ENCODE measurements around the gene TMTC4. TPM values are rescaled to one million over a fixed set of nuclear protein-coding genes. Genes with fewer than 3 reads are reported as not detected.
"Not testable (repeated sequence)": the region's sequence is repeated elsewhere in the genome, so short reads cannot be mapped to it uniquely, and the experiment has no call there.

TMTC4 gene
- total and polyA plus RNA-seq, 5 donors, result 3.8 to 9.1 (median 7.2) TPM

- Histone ChIP-seq H3K9me3 (ENCODE audit: control insufficient read depth, low read length) (no peaks in the 10 kb centered on the region), H3K4me3 (ENCODE audit: low read length) (no peak overlapping the region), H3K27me3 (ENCODE audit: control insufficient read depth, insufficient read depth) (no peaks in the 10 kb centered on the region), H3K4me1 (ENCODE audit: control insufficient read depth, insufficient read depth, low read length) (no peaks in the 10 kb centered on the region), H3K27ac (ENCODE audit: low read length) (no peak overlapping the region)
- WGBS, result 84% methylated on average over 5 of the region's 5 CpGs
- intact Hi-C loops (cut with DNase I), result no loop called here
- DNase-seq (no peak), ATAC-seq (no peak)
Measured at GRCh38 chr13:100584896-100585295, 89.7 kb downstream of the TMTC4 start.

GRCh38 chr13:100581504-100581903, 93.1 kb downstream of the TMTC4 start:
- intact Hi-C loops (cut with DNase I), result no loop called here
- no peak overlapping the region for H3K4me3 ChIP-seq (ENCODE audit: low read length)
- H3K27ac ChIP-seq (ENCODE audit: low read length), result no peak overlapping the region
- WGBS, result 98% methylated on average over 2 of the region's 2 CpGs
- no peak for ATAC-seq
- DNase-seq, result no peak
- no peaks in the 10 kb centered on the region for H3K9me3 ChIP-seq (ENCODE audit: control insufficient read depth, low read length)
- H3K27me3 ChIP-seq (ENCODE audit: control insufficient read depth, insufficient read depth), result no peaks in the 10 kb centered on the region
- H3K4me1 ChIP-seq (ENCODE audit: control insufficient read depth, insufficient read depth, low read length), result no peaks in the 10 kb centered on the region

GRCh38 chr13:100581030-100581429, 93.6 kb downstream of the TMTC4 start:
- H3K27me3 ChIP-seq (ENCODE audit: control insufficient read depth, insufficient read depth), result no peaks in the 10 kb centered on the region
- WGBS, result 96% methylated on average over 4 of the region's 4 CpGs
- H3K4me1 ChIP-seq (ENCODE audit: control insufficient read depth, insufficient read depth, low read length), result no peaks in the 10 kb centered on the region
- no peak for DNase-seq
- no peak for ATAC-seq
- H3K27ac ChIP-seq (ENCODE audit: low read length), result no peak overlapping the region
- intact Hi-C loops (cut with DNase I), result no loop called here
- no peak overlapping the region for H3K4me3 ChIP-seq (ENCODE audit: low read length)
- no peaks in the 10 kb centered on the region for H3K9me3 ChIP-seq (ENCODE audit: control insufficient read depth, low read length)

GRCh38 chr13:100580045-100580444, 94.5 kb downstream of the TMTC4 start:
- whole genome bisulfite sequencing, result 94% methylated on average over 12 of the region's 12 CpGs
- Histone ChIP-seq H3K27ac (ENCODE audit: low read length) (no peak overlapping the region), H3K27me3 (ENCODE audit: control insufficient read depth, insufficient read depth) (no peaks in the 10 kb centered on the region), H3K4me1 (ENCODE audit: control insufficient read depth, insufficient read depth, low read length) (no peaks in the 10 kb centered on the region), H3K4me3 (ENCODE audit: low read length) (no peak overlapping the region), H3K9me3 (ENCODE audit: control insufficient read depth, low read length) (no peaks in the 10 kb centered on the region)
- intact Hi-C loops (cut with DNase I), result no loop called here
- ATAC-seq, result no peak
- DNase-seq, result no peak

- intact Hi-C loops (cut with DNase I); H3K4me1 ChIP-seq (ENCODE audit: control insufficient read depth, insufficient read depth, low read length); H3K27me3 ChIP-seq (ENCODE audit: control insufficient read depth, insufficient read depth); ATAC-seq; H3K9me3 ChIP-seq (ENCODE audit: control insufficient read depth, low read length); DNase-seq; H3K27ac ChIP-seq (ENCODE audit: low read length); H3K4me3 ChIP-seq (ENCODE audit: low read length): not testable (repeated sequence)
- WGBS, result 98% methylated on average over 4 of the region's 4 CpGs
Measured at GRCh38 chr13:100577239-100577638, 97.4 kb downstream of the TMTC4 start.

- no peak overlapping the region for H3K4me3 ChIP-seq (ENCODE audit: low read length)
- no peaks in the 10 kb centered on the region for H3K9me3 ChIP-seq (ENCODE audit: control insufficient read depth, low read length)
- DNase-seq, result peak in 2 of 3 donors; percentile 59 to 76
- intact Hi-C loops (cut with DNase I), result no loop called here
- no peaks in the 10 kb centered on the region for H3K4me1 ChIP-seq (ENCODE audit: control insufficient read depth, insufficient read depth, low read length)
- peak; percentile 68 to 75 for ATAC-seq
- WGBS, result 43% methylated on average over 2 of the region's 2 CpGs
- H3K27me3 ChIP-seq (ENCODE audit: control insufficient read depth, insufficient read depth), result no peaks in the 10 kb centered on the region
- H3K27ac ChIP-seq (ENCODE audit: low read length), result no peak overlapping the region
Measured at GRCh38 chr13:100573121-100573520, 101.5 kb downstream of the TMTC4 start.

GRCh38 chr13:100566543-100566942, 108.1 kb downstream of the TMTC4 start:
- Histone ChIP-seq H3K27me3 (ENCODE audit: control insufficient read depth, insufficient read depth) (no peaks in the 10 kb centered on the region), H3K27ac (ENCODE audit: low read length) (no peak overlapping the region), H3K4me1 (ENCODE audit: control insufficient read depth, insufficient read depth, low read length) (no peaks in the 10 kb centered on the region), H3K9me3 (ENCODE audit: control insufficient read depth, low read length) (no peaks in the 10 kb centered on the region), H3K4me3 (ENCODE audit: low read length) (no peak overlapping the region)
- DNase-seq, result no peak
- no peak for ATAC-seq
- intact Hi-C loops (cut with DNase I), result no loop called here
- WGBS, result 85% methylated on average over 6 of the region's 6 CpGs

- DNase-seq (no peak), ATAC-seq (no peak)
- WGBS, result 64% methylated on average over 8 of the region's 8 CpGs
- no peak overlapping the region for H3K4me3 ChIP-seq (ENCODE audit: low read length)
- H3K4me1 ChIP-seq (ENCODE audit: control insufficient read depth, insufficient read depth, low read length), result peaks cover 2% of the 10 kb centered on the region
- H3K27me3 ChIP-seq (ENCODE audit: control insufficient read depth, insufficient read depth), result no peaks in the 10 kb centered on the region
- no peaks in the 10 kb centered on the region for H3K9me3 ChIP-seq (ENCODE audit: control insufficient read depth, low read length)
- no peak overlapping the region for H3K27ac ChIP-seq (ENCODE audit: low read length)
- intact Hi-C loops (cut with DNase I), result no loop called here
Measured at GRCh38 chr13:100565286-100565685, 109.3 kb downstream of the TMTC4 start.

- Histone ChIP-seq H3K9me3 (ENCODE audit: control insufficient read depth, low read length) (no peaks in the 10 kb centered on the region), H3K4me3 (ENCODE audit: low read length) (no peak overlapping the region), H3K27ac (ENCODE audit: low read length) (no peak overlapping the region), H3K4me1 (ENCODE audit: control insufficient read depth, insufficient read depth, low read length) (peaks cover 2% of the 10 kb centered on the region), H3K27me3 (ENCODE audit: control insufficient read depth, insufficient read depth) (no peaks in the 10 kb centered on the region)
- WGBS, result 80% methylated on average over 13 of the region's 13 CpGs
- ATAC-seq (no peak), DNase-seq (no peak)
- intact Hi-C loops (cut with DNase I), result no loop called here
Measured at GRCh38 chr13:100564444-100565223, 110.0 kb downstream of the TMTC4 start.

- 94% methylated on average over 7 of the region's 7 CpGs for WGBS
- H3K27me3 ChIP-seq (ENCODE audit: control insufficient read depth, insufficient read depth), result no peaks in the 10 kb centered on the region
- intact Hi-C loops (cut with DNase I), result no loop called here
- no peak for DNase-seq
- H3K4me1 ChIP-seq (ENCODE audit: control insufficient read depth, insufficient read depth, low read length), result peaks cover 2% of the 10 kb centered on the region
- H3K9me3 ChIP-seq (ENCODE audit: control insufficient read depth, low read length), result no peaks in the 10 kb centered on the region
- H3K27ac ChIP-seq (ENCODE audit: low read length), result no peak overlapping the region
- no peak overlapping the region for H3K4me3 ChIP-seq (ENCODE audit: low read length)
- ATAC-seq, result no peak
Measured at GRCh38 chr13:100563779-100564178, 110.8 kb downstream of the TMTC4 start.

GRCh38 chr13:100561599-100562204, 112.9 kb downstream of the TMTC4 start:
- intact Hi-C loops (cut with DNase I), result no loop called here
- DNase-seq, result no peak
- no peaks in the 10 kb centered on the region for H3K9me3 ChIP-seq (ENCODE audit: control insufficient read depth, low read length)
- H3K27me3 ChIP-seq (ENCODE audit: control insufficient read depth, insufficient read depth), result no peaks in the 10 kb centered on the region
- H3K4me3 ChIP-seq (ENCODE audit: low read length), result no peak overlapping the region
- no peak for ATAC-seq
- H3K27ac ChIP-seq (ENCODE audit: low read length), result no peak overlapping the region
- 67% methylated on average over 7 of the region's 7 CpGs for WGBS
- peaks cover 2% of the 10 kb centered on the region for H3K4me1 ChIP-seq (ENCODE audit: control insufficient read depth, insufficient read depth, low read length)

Measured in right cardiac atrium (tissue), 5 donors.